Measurements from ENCODE around the gene TMEM255B. TPM values are rescaled to one million over a fixed set of nuclear protein-coding genes. Genes with fewer than 3 reads are reported as not detected.

The TMEM255B gene
- total RNA-seq, 1 experiment from 2014 or later, result 26.3 TPM

- POLR2A ChIA-PET, result no interaction called here
Observed at GRCh38 chr13:113864273-113864890, 105.4 kb downstream of the TMEM255B start.

GRCh38 chr13:113865427-113865826 lies 106.4 kb downstream of the TMEM255B start:
- Histone ChIP-seq H3K4me1 (ENCODE audit: control insufficient read depth, insufficient read depth, low read length) (peaks cover 2% of the 10 kb centered on the region; the same call in 1 of the 2 replicates), H3K27ac (ENCODE audit: low read length) (no peak overlapping the region), H3K4me3 (ENCODE audit: low read depth in 2 of 2, low read length in 2 of 2) (no peak overlapping the region), H3K27me3 (ENCODE audit: control insufficient read depth, insufficient read depth, low read length) (no peaks in the 10 kb centered on the region; the same call in 1 of the 2 replicates), H3K36me3 (ENCODE audit: control insufficient read depth, insufficient read depth, low read length) (no peaks in the 10 kb centered on the region), H3K9me3 (ENCODE audit: control insufficient read depth, insufficient read depth, low read depth, low read length) (no peaks in the 10 kb centered on the region)
- intact Hi-C loops (cut with micrococcal nuclease; ENCODE audit: unreplicated experiment), result no loop called here
- POLR2A ChIA-PET, result no interaction called here
- in situ Hi-C loops (cut with HindIII; ENCODE audit: low pct_unique_long_range_greater_than_20kb, low sequenced_read_pairs), result no loop called here
- TF ChIP-seq TCF7L2 (IDR thresholded peaks at IDR 0.05; ENCODE audit: low read depth, low read length), result no peak
- no peak for TF ChIP-seq SIN3A (IDR thresholded peaks at IDR 0.05; ENCODE audit: borderline replicate concordance, insufficient read depth, low read depth, low read length)
- TF ChIP-seq POLR2AphosphoS5 (IDR thresholded peaks at IDR 0.05; ENCODE audit: low read depth, low read length), result no peak
- TF ChIP-seq CTCF (IDR thresholded peaks at IDR 0.05), result no peak
- no peak for TF ChIP-seq REST (IDR thresholded peaks at IDR 0.05; ENCODE audit: insufficient read depth in 1 of 2, low read depth in 2 of 2, low read length in 1 of 2)
- no peak for ATAC-seq
- no peak for DNase-seq (ENCODE audit: low read depth, low spot score)
- CTCF ChIA-PET, result no interaction called here
- no TSS peak for BruUV-seq (replicated peaks)

More at GRCh38 chr13:113864273-113864890, 105.4 kb downstream of the TMEM255B start:
- in situ Hi-C loops (cut with HindIII; ENCODE audit: low pct_unique_long_range_greater_than_20kb, low sequenced_read_pairs) (no loop called here), intact Hi-C loops (cut with micrococcal nuclease; ENCODE audit: unreplicated experiment) (no loop called here)
- TF ChIP-seq TCF7L2 (IDR thresholded peaks at IDR 0.05; ENCODE audit: low read depth, low read length) (no peak), POLR2AphosphoS5 (IDR thresholded peaks at IDR 0.05; ENCODE audit: low read depth, low read length) (no peak), SIN3A (IDR thresholded peaks at IDR 0.05; ENCODE audit: borderline replicate concordance, insufficient read depth, low read depth, low read length) (no peak)
- Histone ChIP-seq H3K27me3 (ENCODE audit: control insufficient read depth, insufficient read depth, low read length) (no peaks in the 10 kb centered on the region; the same call in 1 of the 2 replicates), H3K4me3 (ENCODE audit: low read depth in 2 of 2, low read length in 2 of 2) (peak overlapping the region; percentile 57 to 69), H3K9me3 (ENCODE audit: control insufficient read depth, insufficient read depth, low read depth, low read length) (no peaks in the 10 kb centered on the region), H3K27ac (ENCODE audit: low read length) (peak overlapping the region; percentile 51; the same call in 1 of the 2 replicates), H3K36me3 (ENCODE audit: control insufficient read depth, insufficient read depth, low read length) (no peaks in the 10 kb centered on the region), H3K4me1 (ENCODE audit: control insufficient read depth, insufficient read depth, low read length) (peaks cover 3% of the 10 kb centered on the region; the same call in 1 of the 2 replicates)
- CTCF ChIA-PET, result no interaction called here
- ATAC-seq (no peak), DNase-seq (ENCODE audit: low read depth, low spot score) (no peak)
- no TSS peak for BruUV-seq (replicated peaks)

Other genes starting within 250 kb of the TMEM255B start
- gene TFDP1, start 174.5 kb upstream of the TMEM255B start, total RNA-seq (2021; ENCODE audit: unreplicated experiment), result 91.6 TPM
- not detected for gene ATP4B, start 101.0 kb upstream of the TMEM255B start, total RNA-seq (2021; ENCODE audit: unreplicated experiment)
- 1.8 TPM for gene GRK1, start 92.0 kb upstream of the TMEM255B start, total RNA-seq (2021; ENCODE audit: unreplicated experiment)
- gene GAS6, start 104.8 kb downstream of the TMEM255B start, total RNA-seq (2021; ENCODE audit: unreplicated experiment), result 28.1 TPM
- gene C13orf46, start 214.8 kb downstream of the TMEM255B start, total RNA-seq (2021; ENCODE audit: unreplicated experiment), result 2.6 TPM

Data from Panc1 (cell line).